Naive B cell (primary cell): ENCODE measurements around the gene SBNO2. TPM values are rescaled to one million over a fixed set of nuclear protein-coding genes. Genes with fewer than 3 reads are reported as not detected.

ENCODE experiments used
- ATAC-seq, 2 donors: fragments of 150-1000 bp; cut with Tn5 transposase; 2 replicates each; pipeline ENCODE4 v1.10.0; 2021; ENCODE audit warnings: low read depth in 2 of 2, mild to moderate bottlenecking in 2 of 2, moderate library complexity in 2 of 2
- DNase-seq: peaks from one replicate; pipeline ENCODE4 v3.0.0; 2022
- H3K27ac Mint-ChIP-seq, 6 donors: one replicate each; pipeline ENCODE4 v1.8.0; 2020 to 2022; ENCODE audit warnings: mild to moderate bottlenecking in 6 of 6, mixed read lengths in 6 of 6, moderate library complexity in 5 of 6, inconsistent platforms in 2 of 6
- H3K27me3 Mint-ChIP-seq, 3 donors: one replicate each; pipeline ENCODE4 v1.8.0; 2021 to 2022; ENCODE audit warnings: mixed read lengths in 3 of 3, mild to moderate bottlenecking in 1 of 3
- H3K36me3 Mint-ChIP-seq, 2 donors: one replicate each; pipeline ENCODE4 v1.8.0; 2020 to 2022; ENCODE audit warnings: mixed read lengths in 2 of 2, inconsistent platforms in 1 of 2, mild to moderate bottlenecking in 1 of 2
- H3K4me1 Mint-ChIP-seq, 3 donors: one replicate each; pipeline ENCODE4 v1.8.0; 2020 to 2022; ENCODE audit warnings: mixed read lengths in 3 of 3, inconsistent platforms in 1 of 3, mild to moderate bottlenecking in 1 of 3, moderate library complexity in 1 of 3
- H3K4me3 Mint-ChIP-seq, 8 donors: one replicate each; pipeline ENCODE4 v1.8.0; 2020 to 2022; ENCODE audit warnings: mild to moderate bottlenecking in 8 of 8, mixed read lengths in 8 of 8, moderate library complexity in 8 of 8, inconsistent platforms in 2 of 8
- H3K9me3 Mint-ChIP-seq, 7 donors: one replicate each; pipeline ENCODE4 v1.8.0; 2020 to 2022; ENCODE audit warnings: mixed read lengths in 7 of 7, mild to moderate bottlenecking in 5 of 7, inconsistent platforms in 2 of 7, moderate library complexity in 1 of 7
- polyA plus RNA-seq, 6 donors: library from polyadenylated mRNA; unstranded; fragments of 300-500 nt; fragmentation: Illumina TruSeq; gene quantifications; one replicate each; pipeline ENCODE4 v1.2.3, GENCODE V29; 2021; ENCODE audit warnings: low read depth in 6 of 6

Gene SBNO2, protein sequence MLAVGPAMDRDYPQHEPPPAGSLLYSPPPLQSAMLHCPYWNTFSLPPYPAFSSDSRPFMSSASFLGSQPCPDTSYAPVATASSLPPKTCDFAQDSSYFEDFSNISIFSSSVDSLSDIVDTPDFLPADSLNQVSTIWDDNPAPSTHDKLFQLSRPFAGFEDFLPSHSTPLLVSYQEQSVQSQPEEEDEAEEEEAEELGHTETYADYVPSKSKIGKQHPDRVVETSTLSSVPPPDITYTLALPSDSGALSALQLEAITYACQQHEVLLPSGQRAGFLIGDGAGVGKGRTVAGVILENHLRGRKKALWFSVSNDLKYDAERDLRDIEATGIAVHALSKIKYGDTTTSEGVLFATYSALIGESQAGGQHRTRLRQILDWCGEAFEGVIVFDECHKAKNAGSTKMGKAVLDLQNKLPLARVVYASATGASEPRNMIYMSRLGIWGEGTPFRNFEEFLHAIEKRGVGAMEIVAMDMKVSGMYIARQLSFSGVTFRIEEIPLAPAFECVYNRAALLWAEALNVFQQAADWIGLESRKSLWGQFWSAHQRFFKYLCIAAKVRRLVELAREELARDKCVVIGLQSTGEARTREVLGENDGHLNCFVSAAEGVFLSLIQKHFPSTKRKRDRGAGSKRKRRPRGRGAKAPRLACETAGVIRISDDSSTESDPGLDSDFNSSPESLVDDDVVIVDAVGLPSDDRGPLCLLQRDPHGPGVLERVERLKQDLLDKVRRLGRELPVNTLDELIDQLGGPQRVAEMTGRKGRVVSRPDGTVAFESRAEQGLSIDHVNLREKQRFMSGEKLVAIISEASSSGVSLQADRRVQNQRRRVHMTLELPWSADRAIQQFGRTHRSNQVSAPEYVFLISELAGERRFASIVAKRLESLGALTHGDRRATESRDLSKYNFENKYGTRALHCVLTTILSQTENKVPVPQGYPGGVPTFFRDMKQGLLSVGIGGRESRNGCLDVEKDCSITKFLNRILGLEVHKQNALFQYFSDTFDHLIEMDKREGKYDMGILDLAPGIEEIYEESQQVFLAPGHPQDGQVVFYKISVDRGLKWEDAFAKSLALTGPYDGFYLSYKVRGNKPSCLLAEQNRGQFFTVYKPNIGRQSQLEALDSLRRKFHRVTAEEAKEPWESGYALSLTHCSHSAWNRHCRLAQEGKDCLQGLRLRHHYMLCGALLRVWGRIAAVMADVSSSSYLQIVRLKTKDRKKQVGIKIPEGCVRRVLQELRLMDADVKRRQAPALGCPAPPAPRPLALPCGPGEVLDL (N-terminal part only)
- 1 to 10 TPM in 4 of 6 donors, under 1 TPM in 2; 0.78 to 2.3 (median 1.3) TPM for polyA plus RNA-seq

GRCh38 chr19:1173845-1174809 is at the start of gene SBNO2:
Gene SBNO2 (minus strand): TSS chr19:1174268. CDS start chr19:1154276, 19,992 bp downstream.
- Mint-ChIP-seq H3K27me3 (no peaks in the 10 kb centered on the region), H3K9me3 (no peaks in the 10 kb centered on the region), H3K36me3 (peaks cover 0 to 8% of the 10 kb centered on the region in 2 donors), H3K4me3 (peak within 1 kb of the TSS; percentile 87 to 95 (median 90)), H3K27ac (peak within 1 kb of the TSS; percentile 92 to 97 (median 94)), H3K4me1 (peaks cover 22 to 36% (median 31%) of the 10 kb centered on the region in 3 donors)
- DNase-seq (peak; percentile 88), ATAC-seq (peak; percentile 86 to 93)

DNA sequence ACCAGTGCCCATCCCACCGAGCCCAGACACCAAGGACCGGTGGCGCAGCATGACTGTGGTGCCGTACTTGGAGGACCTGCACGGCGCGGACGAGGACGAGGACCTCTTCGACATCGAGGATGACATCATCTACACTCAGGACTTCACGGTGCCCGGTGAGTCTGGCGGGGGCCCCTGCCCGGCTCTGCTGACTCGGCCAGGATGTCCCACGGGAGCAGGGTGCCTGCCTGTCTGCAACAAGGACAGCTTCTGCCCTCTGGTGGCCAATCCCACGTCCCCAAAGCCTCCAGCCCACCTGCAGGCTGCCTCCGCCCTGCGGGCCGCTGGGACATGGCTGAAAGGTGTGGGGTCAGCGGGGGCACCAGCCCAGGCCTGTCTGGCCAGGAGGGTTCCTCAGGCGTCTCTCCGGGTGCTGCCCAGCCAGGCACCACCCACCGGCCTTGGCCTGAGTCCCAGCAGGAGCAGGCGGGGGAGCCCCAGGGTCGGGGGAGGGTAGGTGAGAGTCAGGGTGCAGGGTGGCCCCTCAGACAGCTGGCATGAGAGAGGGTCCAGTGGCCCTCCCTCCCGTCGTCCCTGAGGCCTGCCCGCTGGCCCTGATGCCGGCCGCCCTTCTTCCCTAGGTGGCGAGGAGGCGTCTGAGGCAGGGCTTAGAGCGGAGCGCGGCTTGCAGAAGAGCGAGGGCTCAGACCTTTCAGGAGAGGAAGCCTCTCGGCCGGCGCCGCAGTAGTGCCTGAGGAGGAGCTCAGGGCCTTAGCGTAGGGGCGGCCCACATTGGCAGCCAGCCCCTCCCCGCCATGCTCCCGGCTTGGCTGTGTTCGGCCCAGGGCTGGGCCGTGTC is 49.2 kb upstream of the SBNO2 start:
- Mint-ChIP-seq H3K4me1 (peaks cover 0 to under 1% (median 0%) of the 10 kb centered on the region in 3 donors), H3K36me3 (no peaks in the 10 kb centered on the region), H3K4me3 (no peak overlapping the region), H3K9me3 (no peaks in the 10 kb centered on the region), H3K27ac (no peak overlapping the region), H3K27me3 (no peaks in the 10 kb centered on the region)
- ATAC-seq: peak; percentile 37 to 49
- no peak for DNase-seq

GRCh38 chr19:1222394-1222793 is 48.3 kb upstream of the SBNO2 start:
- DNase-seq: no peak
- H3K4me3 Mint-ChIP-seq: no peak overlapping the region
- no peak for ATAC-seq
- no peaks in the 10 kb centered on the region for H3K27me3 Mint-ChIP-seq
- H3K27ac Mint-ChIP-seq: no peak overlapping the region
- H3K4me1 Mint-ChIP-seq: peaks cover 0 to 6% (median 4%) of the 10 kb centered on the region in 3 donors
- no peaks in the 10 kb centered on the region for H3K36me3 Mint-ChIP-seq
- no peaks in the 10 kb centered on the region for H3K9me3 Mint-ChIP-seq

DNA sequence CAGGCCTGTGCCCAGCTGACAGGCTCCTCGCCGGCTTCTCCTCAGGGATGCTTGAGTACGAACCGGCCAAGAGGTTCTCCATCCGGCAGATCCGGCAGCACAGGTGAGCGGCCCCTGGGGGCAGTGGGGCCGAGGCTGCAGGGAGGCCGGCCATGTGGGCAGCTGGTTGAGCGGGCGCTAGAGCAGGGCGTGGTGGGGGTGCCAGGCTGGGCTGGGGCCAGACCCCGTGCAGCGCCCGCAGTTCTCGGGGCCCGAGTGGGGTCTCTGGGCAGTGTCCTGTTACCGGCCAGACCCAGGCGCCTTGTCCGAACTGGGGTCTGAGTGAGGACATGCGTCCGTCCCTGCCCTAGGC is 47.8 kb upstream of the SBNO2 start:
- Mint-ChIP-seq H3K27me3 (no peaks in the 10 kb centered on the region), H3K4me3 (no peak overlapping the region), H3K9me3 (no peaks in the 10 kb centered on the region), H3K4me1 (peaks cover 0 to 7% (median 5%) of the 10 kb centered on the region in 3 donors), H3K27ac (no peak overlapping the region), H3K36me3 (no peaks in the 10 kb centered on the region)
- DNase-seq: no peak
- ATAC-seq: no peak

DNA sequence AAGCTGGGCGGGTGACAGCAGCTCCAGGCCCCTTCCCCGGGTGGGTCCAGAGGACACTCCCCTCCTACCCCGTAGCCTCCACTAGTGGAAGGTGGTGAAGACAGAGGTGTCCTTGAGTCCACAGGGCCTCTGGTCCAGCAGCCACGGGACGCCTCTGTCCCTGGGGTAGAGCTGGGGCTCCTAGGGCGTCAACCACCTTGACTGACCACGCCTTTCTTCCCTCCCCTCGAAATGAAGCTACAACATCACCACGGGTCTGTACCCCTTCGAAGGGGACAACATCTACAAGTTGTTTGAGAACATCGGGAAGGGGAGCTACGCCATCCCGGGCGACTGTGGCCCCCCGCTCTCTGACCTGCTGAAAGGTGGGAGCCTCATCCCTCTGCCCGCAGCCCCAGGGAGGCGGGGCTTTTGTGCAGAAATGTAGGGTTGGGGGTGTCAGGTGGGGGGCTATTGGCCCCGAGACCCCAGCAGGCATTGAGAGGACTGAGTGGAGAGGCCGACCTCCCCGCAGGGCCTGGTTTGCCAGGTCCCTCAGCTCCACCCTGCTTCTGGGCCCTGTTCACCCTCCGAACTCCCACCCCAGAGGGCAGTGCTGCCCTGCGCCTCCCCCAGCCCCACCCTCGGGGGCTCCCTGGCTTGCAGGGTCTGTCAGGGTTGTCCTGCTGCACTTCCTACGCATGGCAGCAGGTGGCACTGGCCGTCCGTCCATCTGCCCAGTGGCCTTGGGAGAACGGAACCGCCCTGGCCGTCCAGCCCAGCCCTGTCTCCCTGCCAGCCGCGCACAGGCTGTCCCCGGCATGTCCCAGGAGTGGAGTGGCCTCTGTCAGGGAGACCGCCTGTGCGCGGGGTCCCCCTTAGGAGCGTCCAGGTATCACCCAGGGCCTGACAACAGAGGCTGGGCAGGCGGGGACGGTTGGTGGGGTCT is 47.2 kb upstream of the SBNO2 start:
- no peak overlapping the region for H3K27ac Mint-ChIP-seq
- no peak for ATAC-seq
- no peak for DNase-seq
- H3K36me3 Mint-ChIP-seq: no peaks in the 10 kb centered on the region
- no peaks in the 10 kb centered on the region for H3K9me3 Mint-ChIP-seq
- H3K27me3 Mint-ChIP-seq: no peaks in the 10 kb centered on the region
- H3K4me1 Mint-ChIP-seq: peaks cover 0 to 10% (median 5%) of the 10 kb centered on the region in 3 donors
- no peak overlapping the region for H3K4me3 Mint-ChIP-seq

DNA sequence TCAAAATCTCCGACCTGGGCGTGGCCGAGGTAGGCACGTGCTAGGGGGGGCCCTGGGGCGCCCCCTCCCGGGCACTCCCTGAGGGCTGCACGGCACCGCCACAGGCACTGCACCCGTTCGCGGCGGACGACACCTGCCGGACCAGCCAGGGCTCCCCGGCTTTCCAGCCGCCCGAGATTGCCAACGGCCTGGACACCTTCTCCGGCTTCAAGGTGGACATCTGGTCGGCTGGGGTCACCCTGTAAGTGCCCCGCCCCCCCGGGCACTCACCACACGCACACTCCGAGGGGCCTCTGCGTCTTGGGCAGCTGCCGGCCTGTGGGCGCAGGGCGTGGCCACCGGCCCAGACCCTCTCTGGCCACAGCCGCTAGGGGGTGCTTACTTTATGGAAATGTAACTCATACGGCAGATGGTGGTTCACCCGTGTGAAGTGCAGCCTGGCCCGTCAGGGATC is 46.4 kb upstream of the SBNO2 start:
- ATAC-seq (no peak), DNase-seq (no peak)
- no peak overlapping the region for H3K27ac Mint-ChIP-seq
- no peaks in the 10 kb centered on the region for H3K9me3 Mint-ChIP-seq
- H3K4me3 Mint-ChIP-seq: no peak overlapping the region
- peaks cover 0 to 13% (median 5%) of the 10 kb centered on the region in 3 donors for H3K4me1 Mint-ChIP-seq
- H3K36me3 Mint-ChIP-seq: no peaks in the 10 kb centered on the region
- no peaks in the 10 kb centered on the region for H3K27me3 Mint-ChIP-seq

DNA sequence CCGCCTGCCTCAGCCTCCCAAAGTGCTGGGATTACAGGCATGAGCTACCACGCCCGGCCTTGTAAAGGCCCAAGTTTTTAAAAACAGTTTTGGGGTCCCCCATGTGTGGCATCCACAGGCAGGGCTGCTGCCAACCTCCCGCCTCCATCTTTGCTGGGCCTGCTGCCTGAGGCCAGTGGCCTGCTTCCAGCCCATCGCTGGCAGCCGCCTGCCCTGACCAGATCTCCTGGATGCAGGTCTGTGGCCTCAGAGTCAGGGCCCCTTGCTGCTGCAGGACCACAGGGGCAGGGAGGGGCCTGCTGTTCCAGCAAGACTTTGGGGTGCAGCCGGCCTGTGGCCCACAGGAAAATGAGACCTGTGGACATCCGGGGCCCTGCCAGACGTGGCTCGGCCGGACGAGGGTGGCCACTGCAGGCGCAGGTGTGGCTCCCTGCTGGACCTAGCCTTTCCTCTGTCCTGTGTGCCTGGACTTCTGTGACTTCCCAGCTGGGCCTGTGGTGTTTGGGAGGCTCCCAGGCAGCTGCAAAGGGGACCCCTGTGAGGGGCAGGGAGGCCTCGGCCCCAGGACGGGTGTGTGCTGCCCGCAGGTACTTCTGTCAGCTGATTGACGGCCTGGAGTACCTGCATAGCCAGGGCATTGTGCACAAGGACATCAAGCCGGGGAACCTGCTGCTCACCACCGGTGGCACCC is 45.9 kb upstream of the SBNO2 start:
- peak overlapping the region in 1 of 8 donors; percentile 47 for H3K4me3 Mint-ChIP-seq
- no peaks in the 10 kb centered on the region for H3K36me3 Mint-ChIP-seq
- no peaks in the 10 kb centered on the region for H3K27me3 Mint-ChIP-seq
- H3K9me3 Mint-ChIP-seq: no peaks in the 10 kb centered on the region
- ATAC-seq (no peak), DNase-seq (no peak)
- H3K4me1 Mint-ChIP-seq: peaks cover 0 to 13% (median 5%) of the 10 kb centered on the region in 3 donors
- H3K27ac Mint-ChIP-seq: no peak overlapping the region

GRCh38 chr19:1218751-1219567 is 44.9 kb upstream of the SBNO2 start:
- H3K9me3 Mint-ChIP-seq: no peaks in the 10 kb centered on the region
- H3K4me3 Mint-ChIP-seq: no peak overlapping the region
- peaks cover 4 to 18% (median 11%) of the 10 kb centered on the region in 3 donors for H3K4me1 Mint-ChIP-seq
- no peaks in the 10 kb centered on the region for H3K36me3 Mint-ChIP-seq
- no peak overlapping the region for H3K27ac Mint-ChIP-seq
- ATAC-seq (no peak), DNase-seq (no peak)
- H3K27me3 Mint-ChIP-seq: no peaks in the 10 kb centered on the region

GRCh38 chr19:1217366-1217765 is 43.3 kb upstream of the SBNO2 start:
- H3K27me3 Mint-ChIP-seq: no peaks in the 10 kb centered on the region
- H3K4me1 Mint-ChIP-seq: peaks cover 12 to 27% (median 19%) of the 10 kb centered on the region in 3 donors
- H3K36me3 Mint-ChIP-seq: no peaks in the 10 kb centered on the region

DNA sequence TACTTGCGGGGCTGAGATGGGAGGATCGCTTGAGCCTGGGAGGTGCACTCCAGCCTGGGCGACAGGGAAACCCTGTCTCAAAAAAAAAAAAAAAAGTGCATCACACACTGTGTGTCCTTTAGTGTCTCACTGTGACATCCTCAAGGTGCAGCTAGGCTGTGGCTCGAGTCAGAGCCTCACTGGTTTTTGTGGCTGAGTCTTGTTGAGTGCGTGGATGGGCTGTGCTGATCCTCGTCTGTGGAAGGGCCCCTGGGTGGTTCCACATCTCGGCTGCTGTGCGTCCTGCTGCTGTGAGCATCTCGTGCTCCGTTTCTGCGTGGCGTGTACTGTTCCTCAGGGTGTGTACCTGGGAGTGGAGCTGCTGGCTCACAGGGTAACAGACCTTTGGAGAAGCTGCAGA is 42.7 kb upstream of the SBNO2 start:
- no peak for DNase-seq
- H3K9me3 Mint-ChIP-seq: no peaks in the 10 kb centered on the region
- peaks cover 14 to 31% (median 20%) of the 10 kb centered on the region in 3 donors for H3K4me1 Mint-ChIP-seq
- H3K27me3 Mint-ChIP-seq: no peaks in the 10 kb centered on the region
- no peak overlapping the region for H3K4me3 Mint-ChIP-seq
- no peaks in the 10 kb centered on the region for H3K36me3 Mint-ChIP-seq
- H3K27ac Mint-ChIP-seq: peak overlapping the region in 1 of 6 donors; percentile 49
- ATAC-seq: no peak

More at GRCh38 chr19:1217366-1217765, 43.3 kb upstream of the SBNO2 start:
- no peak overlapping the region for H3K4me3 Mint-ChIP-seq
- H3K27ac Mint-ChIP-seq: peak overlapping the region in 1 of 6 donors; percentile 49
- DNase-seq (no peak), ATAC-seq (no peak)
- no peaks in the 10 kb centered on the region for H3K9me3 Mint-ChIP-seq
